DMS 273 (cell line): ENCODE data around the gene UBFD1.
"Not testable (repeated sequence)": the region's sequence is repeated elsewhere in the genome, so short reads cannot be mapped to it uniquely, and the experiment has no call there.

Experiments used
- DNase-seq: peaks from one replicate; lab custom pipeline; 2025; ENCODE audit not compliant: unreplicated experiment; lab: John Stamatoyannopoulos, UW

The UBFD1 gene

DNA sequence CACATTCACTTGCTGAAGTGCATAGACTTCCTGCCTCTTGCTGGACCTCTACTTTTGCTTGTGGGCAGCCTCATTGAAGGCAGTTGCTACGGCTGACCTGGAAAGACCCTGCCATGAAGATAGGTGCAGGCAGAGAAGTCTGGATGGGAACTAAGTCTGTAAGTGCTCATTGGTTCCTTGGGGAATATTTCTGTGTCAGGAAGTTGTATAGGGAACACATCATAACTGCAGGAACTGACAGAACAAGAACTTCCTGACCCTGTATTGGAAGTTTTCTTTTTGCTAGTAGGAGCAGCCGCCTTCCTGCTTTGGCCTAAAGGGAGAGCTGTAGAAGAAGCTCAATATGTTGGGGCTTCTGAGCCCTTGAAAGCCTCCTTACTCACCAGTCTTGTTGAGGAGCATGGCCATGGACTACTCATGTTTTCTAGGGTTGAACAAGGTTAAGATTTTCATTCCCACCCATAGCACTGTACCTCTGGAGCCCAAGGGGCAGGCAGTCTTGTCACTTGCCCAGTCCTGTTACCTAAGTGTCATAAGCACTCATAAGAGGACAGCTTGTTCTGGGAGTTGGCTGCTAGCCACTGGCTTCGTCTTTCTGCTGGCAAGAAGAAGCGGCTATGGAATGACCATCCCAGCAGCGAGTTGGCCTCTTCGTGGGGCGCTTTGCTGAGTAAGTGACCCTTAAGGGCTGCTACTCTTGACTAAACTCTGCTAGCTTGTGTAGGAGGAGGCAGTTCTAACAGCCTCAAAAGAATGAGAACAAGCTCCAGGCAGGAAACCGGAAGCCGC is 7.2 kb downstream of the UBFD1 start:
- DNase-seq, result no peak

DNA sequence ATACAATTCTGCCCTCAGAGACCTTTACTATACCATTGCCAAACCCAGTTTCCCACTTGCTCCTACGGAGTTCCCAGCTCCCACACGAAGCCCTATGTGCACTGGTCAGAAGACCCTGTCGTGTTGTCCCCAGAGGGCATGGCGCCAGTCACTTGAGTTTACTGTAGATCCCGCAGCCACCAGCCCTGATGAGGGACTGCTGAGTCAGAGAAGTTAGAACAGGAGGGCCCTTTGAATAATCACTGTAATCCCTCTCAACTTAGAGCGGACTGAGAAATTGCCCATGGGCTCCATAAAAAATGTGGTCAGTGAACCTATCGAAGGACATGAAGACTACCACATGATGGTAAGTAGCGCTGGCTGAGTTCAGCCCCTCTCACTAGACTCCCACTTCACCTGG is 9.2 kb downstream of the UBFD1 start:
- no peak for DNase-seq

- no peak for DNase-seq
Measured at GRCh38 chr16:23567602-23568001, 10.1 kb downstream of the UBFD1 start.

GRCh38 chr16:23570992-23571632 is 13.6 kb downstream of the UBFD1 start:
- DNase-seq, result no peak

DNA sequence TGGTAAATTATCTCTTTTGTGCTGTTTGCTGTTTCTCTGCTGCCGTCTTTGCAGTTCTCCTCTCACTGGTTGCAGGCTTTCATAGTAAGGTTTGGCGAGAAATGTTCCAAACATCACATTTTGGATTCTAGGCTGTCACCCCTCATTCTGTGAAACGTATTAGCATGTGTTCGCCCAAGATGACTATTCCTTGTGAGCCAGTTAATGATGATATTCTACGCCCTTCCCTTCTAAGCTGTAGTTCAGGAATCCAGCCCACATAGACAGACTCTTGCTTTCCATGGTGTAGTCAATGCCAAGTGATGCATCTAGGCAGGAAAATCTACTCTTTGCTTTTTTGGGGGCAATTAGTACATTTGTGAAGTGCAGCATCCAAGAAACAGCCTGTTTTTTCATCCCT is 14.4 kb downstream of the UBFD1 start:
- DNase-seq, result no peak

GRCh38 chr16:23572394-23572793 is 14.9 kb downstream of the UBFD1 start:
- DNase-seq, result no peak

DNA sequence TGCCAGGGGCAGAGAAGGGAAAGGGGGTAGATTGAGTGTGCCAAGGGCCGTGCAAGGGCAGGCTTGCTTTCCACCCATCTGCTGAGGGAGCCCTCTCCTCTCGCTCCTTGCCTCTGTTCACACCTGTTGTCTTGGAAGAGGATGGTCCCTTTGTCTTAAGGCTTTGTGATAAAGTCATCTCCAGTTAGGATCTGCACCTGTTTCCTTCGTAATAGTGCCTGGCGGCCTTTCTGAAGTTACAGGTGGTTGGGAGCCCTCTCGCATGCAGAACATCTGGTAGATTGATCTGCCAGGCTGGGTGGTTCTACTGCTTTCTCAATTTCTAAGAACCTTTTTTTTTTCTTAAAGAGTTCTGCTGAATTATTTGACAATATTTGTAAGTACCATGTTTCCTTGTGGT is 16.3 kb downstream of the UBFD1 start:
- DNase-seq, result no peak

- peak; percentile 19 for DNase-seq
Measured at GRCh38 chr16:23575834-23576233, 18.3 kb downstream of the UBFD1 start.

GRCh38 chr16:23577493-23577892 is 20.0 kb downstream of the UBFD1 start:
- DNase-seq, result no peak

DNA sequence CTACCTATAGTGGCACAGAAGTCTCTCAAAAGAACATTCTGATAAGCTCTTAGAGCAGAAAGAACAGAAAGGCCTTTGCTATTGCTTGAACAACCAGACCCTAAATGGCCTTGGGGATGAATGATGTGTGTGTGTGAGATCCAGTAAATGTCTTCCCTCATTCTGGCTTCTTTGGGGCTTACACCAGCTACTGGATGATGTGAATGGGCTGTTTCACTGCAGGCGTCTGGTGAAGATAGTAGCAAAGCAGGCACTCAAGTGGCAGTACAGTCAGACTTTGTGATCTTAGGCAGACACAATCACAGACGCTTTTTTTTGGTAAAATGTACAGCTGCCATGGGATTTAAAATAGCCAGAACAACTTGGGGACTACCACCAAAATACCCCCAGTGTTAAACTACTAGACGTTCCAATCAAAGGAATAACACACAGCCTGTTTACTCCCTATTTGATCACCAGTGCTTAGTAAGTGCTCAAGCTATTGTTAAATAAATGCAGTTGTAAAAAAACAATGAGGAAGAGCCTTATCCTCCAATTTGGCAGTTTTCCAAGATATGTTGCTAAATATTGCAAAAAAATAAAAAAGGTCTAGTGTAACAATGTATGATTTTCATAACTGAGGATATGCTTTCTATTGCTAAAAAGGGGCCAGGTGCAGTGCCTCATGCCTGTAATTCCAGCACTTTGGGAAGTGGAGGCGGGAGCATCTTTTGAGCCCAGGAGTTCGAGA is 20.7 kb downstream of the UBFD1 start:
- DNase-seq, result no peak

DNA sequence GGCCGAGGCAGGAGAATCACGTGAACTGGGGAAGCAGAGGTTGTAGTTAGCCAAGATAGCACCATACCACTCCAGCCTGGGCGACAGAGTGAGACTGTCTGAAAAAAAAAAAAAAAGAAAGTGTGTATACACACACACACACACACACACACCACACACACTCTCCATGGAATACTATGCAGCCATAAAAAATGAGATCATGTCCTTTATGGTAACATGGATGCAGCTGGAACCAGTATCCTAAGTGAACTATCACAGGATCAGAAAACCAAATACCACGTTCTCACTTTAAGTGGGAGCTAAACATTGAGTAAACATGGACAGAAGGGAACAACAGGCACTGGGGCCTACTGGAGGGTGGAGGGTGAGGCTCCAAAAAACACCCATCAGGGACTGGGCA is 21.8 kb downstream of the UBFD1 start:
- DNase-seq, result no peak

DNA sequence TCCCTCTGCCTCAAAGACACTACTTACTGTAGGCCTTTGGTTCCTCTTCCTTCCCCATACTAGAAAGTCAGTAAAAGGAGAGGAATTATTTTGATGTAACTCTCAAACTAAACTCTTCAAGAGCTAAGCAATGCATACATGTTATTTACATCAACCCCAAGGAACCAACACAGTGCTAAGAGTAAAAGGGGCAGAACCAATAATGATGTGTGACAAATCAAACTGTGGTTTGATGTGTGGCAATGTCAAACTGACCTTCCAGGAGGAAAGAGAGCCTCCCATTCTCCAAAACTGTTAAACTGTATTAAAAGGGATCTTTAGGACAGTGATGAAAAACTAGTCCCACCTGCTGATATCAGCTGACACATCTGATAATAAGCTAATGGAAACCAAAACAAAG is 22.9 kb downstream of the UBFD1 start:
- DNase-seq, result no peak

DNA sequence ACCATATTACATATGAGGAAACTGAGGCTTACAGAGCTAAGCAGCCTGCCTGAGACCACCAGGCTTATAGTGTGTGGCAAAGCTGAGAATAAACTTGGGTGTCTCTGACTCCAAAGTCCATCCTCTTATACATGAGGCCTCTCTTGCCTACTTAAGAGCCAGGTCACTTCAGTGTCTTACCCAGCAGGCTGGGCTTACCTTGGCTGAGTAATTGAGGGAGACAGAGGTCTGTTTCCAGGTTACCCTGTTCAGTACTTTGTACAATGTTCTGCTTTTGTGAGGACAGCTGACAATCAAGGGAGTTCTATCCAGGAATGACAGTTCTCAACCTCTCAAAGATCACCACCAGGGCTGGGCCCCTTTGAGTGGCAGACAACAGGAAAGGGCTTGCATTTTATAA is 24.2 kb downstream of the UBFD1 start:
- no peak for DNase-seq

DNA sequence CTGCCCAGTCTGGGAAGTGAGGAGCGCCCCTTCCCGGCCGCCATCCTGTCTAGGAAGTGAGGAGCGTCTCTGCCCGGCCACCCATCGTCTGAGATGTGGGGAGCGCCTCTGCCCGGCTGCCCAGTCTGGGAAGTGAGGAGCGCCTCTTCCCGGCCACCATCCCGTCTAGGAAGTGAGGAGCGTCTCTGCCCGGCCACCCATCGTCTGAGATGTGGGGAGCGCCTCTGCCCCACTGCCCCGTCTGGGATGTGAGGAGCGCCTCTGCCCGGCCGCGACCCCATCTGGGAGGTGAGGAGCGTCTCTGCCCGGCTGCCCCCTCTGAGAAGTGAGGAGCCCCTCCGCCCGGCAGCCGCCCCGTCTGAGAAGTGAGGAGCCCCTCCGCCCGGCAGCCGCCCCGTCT is 25.7 kb downstream of the UBFD1 start:
- not testable (repeated sequence) for DNase-seq

DNA sequence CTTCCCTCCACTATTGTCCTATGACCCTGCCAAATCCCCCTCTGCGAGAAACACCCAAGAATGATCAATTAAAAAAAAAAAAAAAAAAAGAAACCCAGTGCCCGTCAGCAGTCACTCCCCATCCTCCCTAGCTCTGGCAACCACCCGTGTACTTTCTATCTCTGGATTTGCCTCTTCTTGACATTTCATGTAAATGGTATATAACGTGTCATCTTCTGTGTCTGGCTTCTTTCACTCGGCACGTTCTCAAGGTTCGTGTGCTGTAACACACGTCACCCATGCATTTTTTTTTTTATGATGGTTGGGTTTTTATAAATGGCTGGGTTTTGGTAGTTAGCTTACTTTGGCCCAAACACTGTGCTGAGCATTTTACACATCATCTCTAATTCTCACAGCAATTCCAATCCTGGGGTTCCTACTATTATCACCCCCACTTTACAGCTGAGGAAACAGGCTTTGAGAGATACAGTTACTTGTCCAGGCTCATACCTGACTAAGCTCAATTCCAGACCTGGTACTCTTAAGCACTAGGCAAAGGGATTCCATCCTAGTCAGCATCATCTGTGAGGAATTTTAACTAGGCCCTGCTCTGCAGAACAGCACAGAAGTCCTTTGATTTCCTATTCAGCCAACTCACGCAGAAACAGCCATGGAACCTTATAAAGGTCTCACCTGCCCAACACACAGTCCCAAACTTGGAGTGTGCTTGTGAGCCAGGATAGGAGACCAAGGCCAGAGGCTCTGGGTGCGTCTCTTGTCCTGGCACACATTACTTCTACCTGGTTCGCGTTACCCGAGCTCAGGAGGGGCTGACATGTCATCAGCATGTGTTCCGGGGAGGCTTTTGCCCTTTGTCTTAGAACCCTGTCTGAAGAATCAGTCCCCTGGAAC is 26.9 kb downstream of the UBFD1 start:
- no peak for DNase-seq

DNA sequence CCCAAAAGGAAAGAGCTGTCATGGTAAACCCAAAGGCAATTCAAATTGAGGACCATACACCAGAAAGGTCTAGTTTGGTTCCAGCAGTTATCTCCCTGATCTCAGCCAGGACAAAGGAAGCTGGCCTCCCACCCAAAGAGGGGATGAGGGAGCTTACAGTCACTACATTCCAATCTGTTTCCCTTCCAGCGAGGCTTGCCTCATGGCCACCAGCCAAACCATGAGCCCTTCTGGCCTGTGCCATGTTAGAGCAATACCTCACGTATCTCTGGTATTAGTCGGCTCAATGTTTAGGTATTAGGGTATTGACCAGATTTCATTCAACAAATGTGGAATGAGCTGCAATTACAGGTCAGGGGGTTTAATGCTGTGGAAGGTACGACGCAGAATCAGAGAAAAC is 30.2 kb downstream of the UBFD1 start:
- no peak for DNase-seq

- no peak for DNase-seq
Measured at GRCh38 chr16:23590181-23590580, 32.7 kb downstream of the UBFD1 start.

- no peak for DNase-seq
Measured at GRCh38 chr16:23594186-23594585, 36.7 kb downstream of the UBFD1 start.

GRCh38 chr16:23595246-23595950 is 37.9 kb downstream of the UBFD1 start:
- DNase-seq, result peak; percentile 40

- DNase-seq, result peak; percentile 96
Measured at GRCh38 chr16:23595951-23596720, 38.6 kb downstream of the UBFD1 start, which contains the start of gene NDUFAB1. Gene NDUFAB1, minus strand, starts transcription at chr16:23596316. Its CDS starts 26 bp downstream, at chr16:23596290.
